HG03025 (cell line): ENCODE data around the gene RFXAP.

Source experiments
- ATAC-seq: cut with Tn5 transposase; IDR thresholded peaks from one replicate; pipeline ENCODE4 v1.9.1; 2021; ENCODE audit warnings: mild to moderate bottlenecking, moderate library complexity; ENCODE audit not compliant: unreplicated experiment, low FRiP score

The RFXAP gene

DNA sequence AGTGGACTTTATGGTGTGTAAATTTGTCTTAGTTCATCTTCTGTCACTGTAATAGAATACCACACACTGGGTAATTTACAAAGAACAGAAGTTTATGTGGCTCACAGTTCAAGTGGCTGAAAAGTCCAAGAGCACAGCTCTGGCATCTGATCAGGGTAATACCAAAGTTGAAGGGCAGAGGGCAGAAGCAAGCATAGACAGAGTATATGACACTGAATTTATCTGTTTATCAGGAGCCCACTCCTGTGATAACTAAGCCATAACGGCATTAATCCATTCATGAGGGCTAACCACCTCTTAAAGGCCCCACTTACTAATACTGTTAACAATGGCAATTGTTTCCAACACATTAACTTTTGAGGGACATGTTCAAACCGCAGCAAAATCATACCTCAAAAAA, 4.0 kb upstream of the RFXAP start:
- no peak for ATAC-seq

DNA sequence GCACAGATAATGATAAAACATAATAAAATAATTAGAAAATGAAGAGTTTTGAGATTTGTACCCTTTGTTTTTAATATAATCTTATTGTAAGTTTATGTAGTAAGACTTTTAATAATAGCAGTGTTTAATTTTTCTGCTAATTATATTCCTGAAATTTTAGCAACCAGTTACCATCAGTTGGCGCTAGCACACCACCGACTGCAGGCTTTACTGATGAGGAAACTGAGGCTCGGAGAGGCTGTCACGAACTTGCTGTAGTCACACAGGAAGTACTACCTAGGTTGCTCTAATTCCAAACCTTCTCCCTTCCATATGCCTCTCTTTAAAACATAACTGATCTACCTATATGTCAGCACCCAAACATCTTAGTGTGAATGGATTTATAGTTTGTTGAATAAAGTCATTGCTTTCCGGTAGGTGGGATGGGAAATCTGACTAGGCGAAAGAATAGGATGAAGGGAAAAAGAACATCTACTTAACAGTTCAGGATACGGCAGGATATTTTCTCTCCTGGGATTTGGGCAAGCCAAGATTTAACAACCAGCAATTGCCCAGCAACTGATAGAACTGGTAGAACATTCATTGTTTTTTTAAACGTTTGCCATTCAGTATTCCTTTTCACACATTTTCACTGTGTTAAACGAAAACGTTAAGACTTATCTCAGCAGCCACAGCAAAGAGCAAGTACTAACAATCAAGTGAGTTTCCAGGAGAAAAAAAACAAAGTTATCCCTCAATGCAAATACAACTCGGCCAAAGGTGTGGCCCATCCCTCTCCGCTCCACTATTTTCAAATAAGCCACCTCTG, 822 bp upstream of the RFXAP start:
- no peak for ATAC-seq

DNA sequence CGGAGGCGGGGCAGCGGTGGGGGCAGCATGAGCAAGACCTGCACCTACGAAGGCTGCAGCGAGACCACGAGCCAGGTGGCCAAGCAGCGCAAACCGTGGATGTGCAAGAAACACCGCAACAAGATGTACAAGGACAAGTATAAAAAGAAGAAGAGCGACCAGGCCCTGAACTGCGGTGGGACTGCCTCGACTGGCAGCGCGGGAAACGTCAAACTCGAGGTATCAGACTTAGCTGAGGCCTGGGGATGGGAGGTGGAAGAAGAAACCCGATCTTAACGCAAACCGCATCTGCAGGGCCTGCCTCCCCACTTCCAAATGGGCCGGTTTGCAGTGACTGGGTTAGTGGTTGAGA, 693 bp downstream of the RFXAP start:
- ATAC-seq, result peak; percentile 23

- ATAC-seq, result peak; percentile 57
These were observed 1.2 kb downstream of the RFXAP start for GRCh38 chr13:36820222-36820621.

DNA sequence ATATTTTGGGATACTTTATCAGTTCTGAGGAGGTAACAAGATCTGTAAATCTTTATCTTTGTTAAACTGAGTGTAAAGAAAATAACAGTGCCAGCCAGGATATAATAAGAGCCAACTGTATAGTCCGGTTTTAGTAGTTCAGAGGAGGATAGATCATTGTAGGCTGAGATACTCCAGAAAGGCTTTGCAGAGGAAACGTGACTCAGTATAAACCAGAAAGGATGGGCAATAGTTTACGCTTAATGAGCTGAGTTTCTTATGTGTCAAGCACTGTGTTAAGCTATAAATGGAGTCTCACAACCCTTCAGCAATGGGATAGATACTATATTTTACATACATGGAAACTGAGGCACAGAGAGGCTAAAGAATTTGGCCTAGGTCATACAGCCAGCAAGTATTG, 3.8 kb downstream of the RFXAP start:
- no peak for ATAC-seq

DNA sequence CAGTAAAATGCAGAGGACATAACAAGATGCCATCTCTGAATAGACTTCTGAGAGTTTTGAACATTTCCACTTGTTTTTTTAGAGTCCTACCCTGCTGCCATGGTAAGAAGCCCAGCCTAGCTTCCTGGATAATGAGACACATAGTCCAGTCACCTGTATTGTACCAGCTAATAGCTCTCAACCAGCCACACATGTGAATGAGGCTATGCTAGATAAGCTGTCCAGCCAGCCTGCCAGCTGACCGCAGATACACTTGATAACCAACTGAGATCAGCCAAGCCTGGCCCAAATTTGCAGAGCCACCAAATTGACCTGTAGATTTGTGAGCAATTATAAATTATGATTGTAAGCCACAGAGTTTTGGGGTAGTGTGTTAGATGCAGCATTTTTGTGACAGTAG, 10.7 kb downstream of the RFXAP start:
- no peak for ATAC-seq

- no peak for ATAC-seq
These were observed 12.3 kb downstream of the RFXAP start for GRCh38 chr13:36831291-36831690.

DNA sequence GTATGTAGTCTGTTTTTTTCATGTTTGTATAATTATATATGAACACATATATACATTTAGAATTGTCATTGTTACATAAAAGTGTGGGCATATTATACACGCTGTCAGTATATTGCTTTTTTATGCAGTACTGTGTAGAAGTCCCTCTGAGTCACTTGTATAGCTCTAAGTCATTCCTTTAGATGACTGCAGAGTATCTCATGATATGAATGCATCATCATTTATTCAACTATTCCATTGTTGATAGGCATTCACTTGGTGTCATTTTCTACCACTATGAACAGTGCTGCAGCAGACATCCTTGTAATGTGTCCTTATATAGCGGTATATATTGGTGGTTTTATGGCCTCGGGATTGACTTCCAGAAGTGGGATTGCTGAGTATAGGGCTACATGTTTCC, 15.3 kb downstream of the RFXAP start:
- ATAC-seq, result no peak

GRCh38 chr13:36837354-36838092, 18.5 kb downstream of the RFXAP start:
- ATAC-seq, result no peak

DNA sequence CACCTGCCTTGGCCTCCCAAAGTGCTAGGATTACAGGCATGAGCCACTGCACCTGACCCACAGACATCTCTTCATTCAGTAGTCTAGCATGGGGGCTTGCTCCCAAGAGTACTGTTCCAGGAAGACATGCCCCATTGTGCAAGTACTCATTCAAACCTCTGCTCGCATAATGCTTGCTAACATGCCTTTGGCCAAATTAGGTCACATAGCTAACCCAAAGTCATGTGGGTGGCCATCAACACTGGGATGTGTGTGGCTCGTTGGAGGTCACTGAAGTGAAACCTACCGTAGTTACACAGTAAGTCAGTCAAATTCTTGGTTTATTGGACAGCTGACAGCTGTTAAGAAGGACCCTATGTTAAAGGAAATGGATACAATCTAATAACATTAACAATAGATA, 20.3 kb downstream of the RFXAP start:
- no peak for ATAC-seq

DNA sequence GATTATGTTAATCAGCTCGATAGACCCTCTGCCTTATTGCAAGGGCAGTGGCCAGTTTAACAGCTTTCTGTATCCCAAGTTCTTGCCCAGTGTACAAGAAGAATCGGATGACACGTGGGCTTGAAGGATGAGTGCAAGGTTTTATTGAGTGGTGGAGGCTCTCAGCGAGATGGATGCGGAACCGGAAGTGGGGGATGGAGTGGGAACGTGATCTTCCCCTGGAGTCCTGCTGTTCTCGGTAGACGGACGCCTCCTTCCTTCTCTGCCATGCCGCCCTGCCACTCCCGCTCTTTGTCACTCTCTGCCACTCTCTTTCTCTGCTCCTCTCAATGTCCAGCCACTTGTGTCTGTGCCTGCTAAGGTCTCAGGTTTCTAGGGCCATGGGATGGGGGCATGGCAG, 21.0 kb downstream of the RFXAP start:
- no peak for ATAC-seq

DNA sequence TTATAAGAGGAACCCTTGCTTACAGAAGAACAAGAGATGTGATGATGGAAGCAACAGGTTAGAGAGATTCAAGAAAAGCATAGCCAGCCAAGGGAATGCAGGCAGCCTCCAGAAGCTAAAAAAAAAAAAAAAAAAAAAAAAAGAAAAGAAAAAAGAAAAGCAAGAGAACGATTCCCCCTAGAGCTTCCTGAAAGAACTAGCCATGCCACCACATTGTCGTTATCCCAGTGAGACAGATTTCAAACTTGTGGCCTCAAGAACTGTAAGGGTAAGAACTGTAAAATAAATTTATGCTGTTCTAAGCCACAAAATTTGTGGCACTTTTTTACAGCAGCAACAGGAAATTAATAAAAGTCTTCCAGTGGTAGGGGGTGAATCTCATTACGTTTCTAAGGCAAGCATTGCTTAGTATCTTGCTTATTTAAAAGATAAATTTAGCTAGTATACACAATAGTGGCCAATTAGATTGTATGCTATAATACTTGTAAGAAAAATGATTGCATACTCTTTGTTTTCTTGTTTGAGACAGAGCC, 21.8 kb downstream of the RFXAP start:
- ATAC-seq, result no peak

DNA sequence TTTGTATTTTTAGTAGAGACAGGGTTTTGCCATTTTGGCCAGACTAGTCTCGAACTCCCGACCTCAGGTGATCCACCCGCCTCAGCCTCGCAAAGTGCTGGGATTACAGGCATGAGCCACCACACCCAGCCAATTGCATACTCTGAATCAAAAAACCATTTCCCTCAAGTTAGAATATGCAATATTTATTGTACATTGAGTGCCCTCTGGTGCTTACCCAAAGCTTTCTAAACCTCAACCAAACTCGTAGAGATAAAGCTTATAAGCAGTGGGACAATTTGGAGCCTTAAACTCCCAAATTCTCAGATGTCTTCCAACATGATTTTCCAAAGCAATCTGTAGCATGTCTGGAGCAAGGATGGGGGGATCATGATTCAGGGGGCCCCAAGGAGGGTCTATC, 22.4 kb downstream of the RFXAP start:
- no peak for ATAC-seq

GRCh38 chr13:36847606-36848005, 28.6 kb downstream of the RFXAP start:
- no peak for ATAC-seq

- ATAC-seq, result no peak
These were observed 29.4 kb downstream of the RFXAP start for GRCh38 chr13:36848199-36848982.

- no peak for ATAC-seq
These were observed 31.9 kb downstream of the RFXAP start for GRCh38 chr13:36850790-36851438.

DNA sequence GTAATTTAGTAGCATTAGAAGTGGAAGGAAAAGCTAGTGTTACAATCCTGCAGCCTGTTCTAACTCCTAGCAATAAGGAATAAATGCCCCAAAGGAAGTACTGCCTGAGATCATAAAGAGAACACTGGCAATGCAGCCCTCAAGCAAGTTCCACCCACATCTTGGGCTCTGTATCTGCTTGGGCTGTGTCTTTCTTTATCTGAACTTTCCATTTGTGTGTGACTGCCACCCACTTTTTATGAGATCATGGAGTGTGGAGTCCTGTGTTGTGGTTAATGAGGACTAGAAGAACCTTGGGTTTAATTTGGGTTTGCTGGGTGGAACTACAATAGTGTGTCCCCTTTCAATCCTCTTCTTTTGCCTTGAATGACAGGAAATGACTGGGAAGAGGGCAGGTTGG, 38.2 kb downstream of the RFXAP start:
- ATAC-seq, result no peak

- ATAC-seq, result no peak
These were observed 39.3 kb downstream of the RFXAP start for GRCh38 chr13:36858290-36858689.

- no peak for ATAC-seq
These were observed 40.2 kb downstream of the RFXAP start for GRCh38 chr13:36859259-36859658.

GRCh38 chr13:36862002-36862685, 43.1 kb downstream of the RFXAP start:
- ATAC-seq, result no peak
